Stimulated activated naive CD4-positive, alpha-beta T cell (primary cell): ENCODE measurements around the gene ITGB2.

Source experiments
- DNase-seq, 6 experiments: peaks; one replicate each; lab custom pipeline; 2025; lab: John Stamatoyannopoulos, UW

The ITGB2 gene

DNA sequence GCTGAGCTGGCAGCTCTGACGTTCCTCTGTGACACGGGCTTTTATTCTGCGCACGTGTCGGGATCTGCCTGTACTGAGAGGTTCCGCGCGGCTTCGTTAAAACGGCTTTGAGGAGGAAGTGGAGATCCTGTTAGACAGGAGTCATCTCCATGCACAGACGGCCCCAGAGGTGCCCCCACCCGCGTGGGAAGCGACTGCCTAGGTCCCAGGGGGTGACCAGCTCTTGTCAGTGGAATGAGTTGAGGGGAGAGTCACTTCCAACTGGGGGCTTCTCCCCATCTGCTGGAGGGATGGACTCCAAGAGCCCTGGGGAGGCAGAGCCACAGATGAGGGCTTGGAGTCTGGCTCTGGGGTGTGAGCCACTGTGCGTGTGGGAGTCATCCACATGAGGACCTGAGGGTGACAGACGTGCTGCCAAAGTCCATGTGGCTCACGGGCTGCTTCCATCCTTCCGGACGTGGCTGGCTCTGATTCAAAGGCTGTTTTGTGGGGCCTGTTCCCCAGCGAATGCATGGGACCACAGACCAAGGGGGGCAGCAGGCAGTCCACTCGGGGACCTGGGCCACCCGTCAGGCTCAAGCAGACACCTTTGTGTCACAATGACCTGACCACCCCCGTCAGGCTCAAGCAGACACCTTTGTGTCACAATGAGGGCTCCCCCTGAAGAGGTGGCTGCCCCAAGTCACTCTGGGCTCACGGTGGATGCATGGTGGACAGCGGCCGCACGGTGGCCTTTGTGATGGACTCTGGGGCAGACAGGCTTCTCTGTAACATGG lies 74.0 kb downstream of the ITGB2 start:
- DNase-seq, result peak; percentile 29 to 57 (median 34)

- no peak for DNase-seq
Observed at GRCh38 chr21:44846224-44846484, 74.5 kb downstream of the ITGB2 start.

- DNase-seq, result peak; percentile 25 to 61 (median 42)
Observed at GRCh38 chr21:44845418-44846223, 75.1 kb downstream of the ITGB2 start.

DNA sequence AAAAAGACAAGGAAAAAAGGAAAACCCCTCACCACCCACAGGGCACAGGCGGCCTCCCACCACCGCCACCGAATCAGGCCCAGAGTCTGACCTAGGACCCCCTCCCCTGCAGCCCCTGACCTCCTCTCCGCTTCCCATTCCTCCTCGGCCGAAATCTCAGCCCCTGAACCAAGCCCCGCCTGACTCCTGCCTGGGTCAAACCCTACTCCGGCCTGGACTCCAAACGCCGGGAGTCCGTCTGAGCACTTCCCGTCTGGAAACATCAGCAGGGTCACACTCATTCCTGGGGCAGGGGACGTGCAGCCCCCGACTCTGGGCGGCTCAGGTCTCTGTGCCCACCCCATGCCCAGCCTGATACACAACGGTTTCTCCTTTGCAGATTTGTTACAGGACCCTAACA lies 76.4 kb downstream of the ITGB2 start:
- DNase-seq, result no peak

GRCh38 chr21:44842721-44843445 lies 77.8 kb downstream of the ITGB2 start:
- no peak for DNase-seq

DNA sequence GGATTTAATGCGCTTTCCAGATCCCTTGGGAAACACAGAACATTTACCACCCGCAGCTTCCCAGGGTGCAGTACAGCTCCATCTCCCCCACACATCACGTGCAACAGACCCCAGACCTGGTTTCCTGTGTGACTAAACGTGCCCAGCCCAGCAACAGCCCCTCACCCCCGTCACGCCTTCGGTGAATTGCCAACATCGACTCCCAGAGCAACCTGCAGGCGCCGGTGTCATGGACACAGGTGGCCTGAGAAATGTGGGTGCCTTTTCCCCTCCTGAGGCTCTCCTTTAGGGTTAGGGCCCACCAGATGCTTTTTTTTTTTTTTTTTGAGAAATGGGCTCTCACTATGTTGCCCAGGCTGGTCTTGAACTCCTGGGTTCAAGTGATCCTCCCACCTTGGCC lies 78.6 kb downstream of the ITGB2 start:
- no peak for DNase-seq

DNA sequence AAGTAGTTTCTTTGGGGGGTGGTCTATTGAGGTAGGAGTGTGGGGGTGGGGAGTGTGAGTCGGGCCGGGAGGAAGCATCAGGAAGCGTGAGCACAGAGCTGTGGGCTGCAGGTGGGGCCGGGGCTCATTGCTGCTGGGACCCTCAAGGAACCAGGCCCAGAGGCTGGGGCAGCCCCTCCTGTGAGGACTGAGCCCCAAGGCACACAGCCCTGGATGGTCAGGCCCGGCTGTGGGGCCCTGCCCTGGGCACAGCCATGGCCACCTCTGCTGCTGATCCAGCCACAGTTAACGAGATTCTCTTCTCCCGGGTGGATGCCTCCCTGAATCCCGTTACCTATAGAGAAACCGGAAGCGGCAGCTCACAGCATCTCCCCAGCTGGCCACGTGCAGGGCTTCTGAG lies 79.9 kb downstream of the ITGB2 start:
- no peak for DNase-seq

DNA sequence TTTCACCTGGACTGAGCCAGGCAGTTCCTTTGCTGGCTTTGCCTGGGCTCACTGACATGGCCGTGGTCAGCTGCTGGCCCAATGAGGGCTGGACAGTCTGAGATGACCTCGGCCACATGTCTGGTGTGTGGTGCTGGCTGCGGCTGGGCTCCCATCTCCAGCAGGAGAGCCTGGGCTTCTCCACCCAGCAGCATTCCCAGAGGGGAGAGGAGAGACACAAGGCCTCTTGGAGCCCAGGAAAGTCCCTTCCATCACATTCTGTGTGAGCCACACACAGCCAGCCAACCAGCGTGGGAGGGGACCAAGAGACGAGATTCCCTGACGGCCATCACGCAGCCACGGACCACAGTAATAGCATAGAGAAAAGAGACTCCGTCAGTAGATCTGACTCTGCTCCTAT lies 81.7 kb downstream of the ITGB2 start:
- DNase-seq, result no peak

DNA sequence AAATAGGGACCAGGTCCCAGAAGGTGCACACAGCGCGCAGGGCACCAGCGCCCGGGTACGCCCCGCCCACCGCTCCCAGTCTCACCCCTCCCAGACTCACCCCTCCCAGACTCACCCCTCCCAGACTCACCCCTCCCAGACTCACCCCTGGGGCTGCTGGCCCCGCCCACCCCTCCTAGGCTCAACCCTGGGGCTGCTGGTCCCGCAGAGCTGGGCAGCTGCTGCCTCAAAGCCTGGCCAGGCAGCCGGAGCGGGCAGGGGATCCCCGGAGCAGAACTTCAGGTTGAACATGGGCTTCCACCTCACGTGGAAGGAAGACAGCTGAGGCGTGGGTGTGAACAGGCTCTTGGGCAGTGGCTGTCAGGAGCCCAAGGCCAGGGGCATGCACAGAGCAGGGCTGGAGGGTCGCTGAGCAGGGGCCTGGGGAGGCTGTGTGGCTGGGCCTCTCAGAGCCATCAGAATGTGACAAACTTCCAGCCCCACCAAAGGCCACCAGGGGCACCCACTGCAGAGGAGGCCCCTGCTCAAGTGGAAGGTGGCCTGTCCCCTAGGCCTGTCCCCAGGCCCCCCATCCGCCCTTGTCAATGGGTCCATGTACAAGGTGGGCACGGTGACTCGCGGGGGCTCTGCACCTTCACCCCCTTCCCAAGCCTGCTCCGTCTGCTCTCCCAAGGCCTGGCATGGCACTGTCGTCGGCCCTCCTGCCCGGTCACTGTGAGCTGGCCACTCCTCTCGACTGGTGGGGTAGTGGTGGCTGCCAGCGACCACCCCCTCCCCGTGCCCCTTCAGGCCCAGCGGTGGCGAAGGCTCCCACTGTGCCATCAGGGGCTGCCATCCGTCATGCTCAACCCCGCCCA lies 82.4 kb downstream of the ITGB2 start:
- no peak for DNase-seq

DNA sequence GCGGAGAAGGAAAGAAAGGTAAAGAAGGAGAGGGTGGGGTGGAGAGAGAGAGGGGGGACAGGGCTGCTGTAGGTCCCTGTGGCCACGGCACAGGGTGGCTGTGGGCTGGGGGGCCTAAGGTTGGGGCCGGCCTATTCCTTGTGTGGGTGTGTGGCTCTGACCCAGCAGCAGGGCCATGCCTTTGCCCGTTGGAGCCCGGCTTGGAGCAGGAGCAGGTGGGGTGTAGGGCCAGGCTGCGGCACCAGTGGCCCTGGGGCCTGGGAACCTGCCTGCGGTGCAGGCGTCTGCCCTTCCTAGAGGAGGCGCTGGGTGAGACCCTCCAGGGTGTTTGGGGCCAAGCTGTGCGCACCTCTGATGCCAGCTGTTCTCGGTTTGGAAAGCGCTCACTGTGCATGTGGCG lies 83.2 kb downstream of the ITGB2 start:
- DNase-seq, result no peak

GRCh38 chr21:44836666-44837471 lies 83.8 kb downstream of the ITGB2 start:
- DNase-seq, result no peak

GRCh38 chr21:44836349-44836665 lies 84.4 kb downstream of the ITGB2 start:
- DNase-seq, result no peak
